GM12872 (cell line): Measurements from ENCODE around the gene NAGS.

Experiments used
- TF ChIP-seq, protein P1 (sequence below): IDR thresholded peaks from 3 replicates; pipeline ENCODE4 v1.5.1; 2011; ENCODE audit warnings: low read depth, mild to moderate bottlenecking, low read length, moderate library complexity; ENCODE audit not compliant: insufficient read depth

NAGS gene

DNA sequence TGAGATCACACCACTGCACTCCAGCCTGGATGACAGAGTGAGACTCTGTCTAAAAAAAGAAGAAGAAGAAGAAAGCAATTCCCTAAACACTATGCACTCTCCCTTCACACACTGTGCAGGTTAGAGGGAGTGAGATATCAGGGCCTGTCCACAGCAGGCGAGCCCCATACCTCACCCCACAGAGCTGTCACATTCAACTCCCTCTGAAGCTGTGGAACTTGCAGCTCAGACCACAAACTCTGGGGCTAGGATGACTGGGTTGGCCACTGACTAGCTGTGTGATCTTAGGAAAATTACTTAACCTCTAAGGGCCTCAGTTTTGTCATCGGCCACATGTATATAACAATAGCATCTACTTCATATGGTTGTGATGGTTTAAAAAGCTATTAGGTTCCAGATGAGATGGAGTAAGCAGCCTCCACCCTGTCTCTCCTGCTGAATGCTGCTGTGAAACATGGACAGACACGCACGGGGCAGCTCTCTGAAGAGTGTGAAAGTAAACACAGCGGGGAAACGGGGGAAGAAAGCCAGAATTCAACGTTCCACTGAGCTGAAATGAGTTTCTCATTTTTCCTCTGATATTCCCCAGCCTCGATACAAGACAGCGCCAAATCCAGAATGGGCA, 37.1 kb upstream of the NAGS start:
- TF ChIP-seq, protein P1, sequence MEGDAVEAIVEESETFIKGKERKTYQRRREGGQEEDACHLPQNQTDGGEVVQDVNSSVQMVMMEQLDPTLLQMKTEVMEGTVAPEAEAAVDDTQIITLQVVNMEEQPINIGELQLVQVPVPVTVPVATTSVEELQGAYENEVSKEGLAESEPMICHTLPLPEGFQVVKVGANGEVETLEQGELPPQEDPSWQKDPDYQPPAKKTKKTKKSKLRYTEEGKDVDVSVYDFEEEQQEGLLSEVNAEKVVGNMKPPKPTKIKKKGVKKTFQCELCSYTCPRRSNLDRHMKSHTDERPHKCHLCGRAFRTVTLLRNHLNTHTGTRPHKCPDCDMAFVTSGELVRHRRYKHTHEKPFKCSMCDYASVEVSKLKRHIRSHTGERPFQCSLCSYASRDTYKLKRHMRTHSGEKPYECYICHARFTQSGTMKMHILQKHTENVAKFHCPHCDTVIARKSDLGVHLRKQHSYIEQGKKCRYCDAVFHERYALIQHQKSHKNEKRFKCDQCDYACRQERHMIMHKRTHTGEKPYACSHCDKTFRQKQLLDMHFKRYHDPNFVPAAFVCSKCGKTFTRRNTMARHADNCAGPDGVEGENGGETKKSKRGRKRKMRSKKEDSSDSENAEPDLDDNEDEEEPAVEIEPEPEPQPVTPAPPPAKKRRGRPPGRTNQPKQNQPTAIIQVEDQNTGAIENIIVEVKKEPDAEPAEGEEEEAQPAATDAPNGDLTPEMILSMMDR: no peak

GRCh38 chr17:43970366-43970765, 34.1 kb upstream of the NAGS start:
- TF ChIP-seq, protein P1: no peak

GRCh38 chr17:43974382-43975266, 29.8 kb upstream of the NAGS start:
- TF ChIP-seq, protein P1: no peak

GRCh38 chr17:43975898-43976297, 28.5 kb upstream of the NAGS start:
- TF ChIP-seq, protein P1: no peak

DNA sequence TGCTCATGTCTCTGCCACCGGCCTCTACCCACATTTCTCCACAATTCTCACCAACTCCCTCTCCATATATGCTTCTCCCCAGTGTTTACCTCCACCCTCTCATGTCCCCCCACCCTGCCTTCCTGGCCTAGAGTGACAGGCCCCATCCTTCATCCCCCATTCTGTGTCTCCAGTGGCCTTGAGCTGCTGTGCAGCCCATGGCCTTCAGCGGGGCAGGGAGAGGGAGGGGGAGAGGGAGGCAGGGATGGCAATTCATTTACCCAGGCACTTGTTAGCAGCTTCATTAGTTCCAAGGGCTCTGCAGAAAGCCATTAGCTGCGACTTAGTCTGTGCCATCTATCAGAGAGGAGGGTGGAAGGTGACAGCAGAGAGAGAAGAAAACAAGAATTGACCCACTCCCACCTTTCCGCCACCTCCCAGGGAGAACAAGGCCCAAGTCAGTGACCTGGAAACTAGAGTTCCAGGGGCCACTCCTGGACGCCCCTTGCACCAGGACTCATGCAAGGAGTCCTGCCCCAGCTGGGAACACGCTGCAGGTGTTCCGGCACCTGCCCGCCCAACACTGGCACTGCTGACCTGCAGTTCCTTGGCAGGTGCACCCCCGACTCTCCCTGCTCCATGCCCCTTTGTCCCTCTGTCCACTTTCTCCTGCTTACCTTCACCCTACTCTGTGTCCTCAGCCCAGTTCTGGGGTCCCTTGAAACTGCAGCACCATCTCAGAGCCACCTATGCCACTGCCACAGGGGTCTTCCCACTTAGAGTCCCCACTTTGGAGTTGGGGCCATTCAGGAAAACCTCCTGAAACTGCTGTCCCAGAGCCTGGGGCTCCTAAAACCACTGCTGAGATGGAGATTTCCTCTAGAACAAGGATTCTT, 27.2 kb upstream of the NAGS start:
- TF ChIP-seq, protein P1: no peak

GRCh38 chr17:43978078-43978477, 26.3 kb upstream of the NAGS start:
- TF ChIP-seq, protein P1: no peak

- TF ChIP-seq, protein P1: no peak
Observed at GRCh38 chr17:43979011-43979410, 25.4 kb upstream of the NAGS start.
